H9 (cell line): ENCODE data around the gene ESPNL. TPM values are rescaled to one million over a fixed set of nuclear protein-coding genes. Genes with fewer than 3 reads are reported as not detected.

ENCODE experiments used
- DNase-seq: peaks from one replicate; pipeline ENCODE4 v3.0.0-alpha.2; 2017
- H2AFZ ChIP-seq: one replicate; pipeline ENCODE4 v1.6.1; 2013; ENCODE audit warnings: mild to moderate bottlenecking, low read length, control low read depth, moderate library complexity
- H2AK5ac ChIP-seq: 2 replicates; pipeline ENCODE4 v1.6.1; 2013; ENCODE audit warnings: low read length, control low read depth, mixed read lengths; ENCODE audit not compliant: insufficient read length
- H2BK120ac ChIP-seq: one replicate; pipeline ENCODE4 v1.6.1; 2013; ENCODE audit warnings: low read depth, mild to moderate bottlenecking, low read length, control low read depth, inconsistent platforms; ENCODE audit not compliant: poor library complexity, severe bottlenecking
- H2BK12ac ChIP-seq: 2 replicates; pipeline ENCODE4 v1.6.1; 2013; ENCODE audit warnings: low read length, control low read depth, mixed read lengths, low read depth; ENCODE audit not compliant: insufficient read length
- H2BK15ac ChIP-seq: 2 replicates; pipeline ENCODE4 v1.6.1; 2013; ENCODE audit warnings: low read depth, low read length, control low read depth
- H2BK20ac ChIP-seq: one replicate; pipeline ENCODE4 v1.6.1; 2013; ENCODE audit warnings: low read depth, mild to moderate bottlenecking, low read length, control low read depth, inconsistent platforms; ENCODE audit not compliant: poor library complexity, severe bottlenecking
- H2BK5ac ChIP-seq: 2 replicates; pipeline ENCODE4 v1.6.1; 2013; ENCODE audit warnings: low read length, control low read depth, mixed read lengths; ENCODE audit not compliant: insufficient read length
- H3K14ac ChIP-seq: 2 replicates; pipeline ENCODE4 v1.6.1; 2013; ENCODE audit warnings: low read length, control low read depth; ENCODE audit not compliant: insufficient read depth
- H3K18ac ChIP-seq: 2 replicates; pipeline ENCODE4 v1.6.1; 2013; ENCODE audit warnings: low read depth, mild to moderate bottlenecking, mixed read lengths, low read length, control low read depth; ENCODE audit not compliant: insufficient read length
- H3K23ac ChIP-seq: 2 replicates; pipeline ENCODE4 v1.6.1; 2013; ENCODE audit warnings: low read length, control low read depth, mixed read lengths, low read depth; ENCODE audit not compliant: insufficient read length
- H3K23me2 ChIP-seq: 2 replicates; pipeline ENCODE4 v1.6.1; 2013; ENCODE audit warnings: low read depth, mild to moderate bottlenecking, mixed read lengths, low read length, control low read depth; ENCODE audit not compliant: insufficient read length, poor library complexity, severe bottlenecking
- H3K27ac ChIP-seq: 2 replicates; pipeline ENCODE4 v1.5.1; 2013; ENCODE audit warnings: low read length, control low read depth, mixed read lengths, low read depth; ENCODE audit not compliant: insufficient read length
- H3K27me3 ChIP-seq: 2 replicates; pipeline ENCODE4 v1.6.1; 2013; ENCODE audit warnings: low read length, control low read depth, inconsistent platforms; ENCODE audit not compliant: insufficient read depth
- H3K4ac ChIP-seq: 2 replicates; pipeline ENCODE4 v1.6.1; 2013; ENCODE audit warnings: low read depth, mild to moderate bottlenecking, control low read depth, inconsistent platforms, low read length, moderate library complexity
- H3K4me1 ChIP-seq: 2 replicates; pipeline ENCODE4 v1.6.1; 2013; ENCODE audit warnings: low read length, control low read depth, inconsistent platforms; ENCODE audit not compliant: insufficient read depth
- H3K4me2 ChIP-seq: 2 replicates; pipeline ENCODE4 v1.6.1; 2013; ENCODE audit warnings: low read length, control low read depth, mixed read lengths; ENCODE audit not compliant: insufficient read length, insufficient read depth
- H3K56ac ChIP-seq: 2 replicates; pipeline ENCODE4 v1.6.1; 2013; ENCODE audit warnings: low read depth, mild to moderate bottlenecking, mixed read lengths, low read length, control low read depth; ENCODE audit not compliant: insufficient read length
- H3K79me1 ChIP-seq: 2 replicates; pipeline ENCODE4 v1.6.1; 2013; ENCODE audit warnings: low read depth, mild to moderate bottlenecking, moderate library complexity, low read length, control low read depth, inconsistent platforms; ENCODE audit not compliant: insufficient read depth, poor library complexity, severe bottlenecking
- H3K79me2 ChIP-seq: 2 replicates; pipeline ENCODE4 v1.6.1; 2013; ENCODE audit warnings: low read length, control low read depth, inconsistent platforms; ENCODE audit not compliant: insufficient read depth
- H3K9ac ChIP-seq: 2 replicates; pipeline ENCODE4 v1.6.1; 2013; ENCODE audit warnings: low read length, control low read depth, mixed read lengths; ENCODE audit not compliant: insufficient read length; ENCODE audit errors: extremely low read depth
- H3K9me3 ChIP-seq: one replicate; pipeline ENCODE4 v1.6.1; 2013; ENCODE audit warnings: low read depth, low read length, inconsistent platforms; ENCODE audit not compliant: control insufficient read depth
- H3T11ph ChIP-seq: one replicate; pipeline ENCODE4 v1.6.1; 2013; ENCODE audit warnings: mild to moderate bottlenecking, low read length, control low read depth, inconsistent platforms
- H4K20me1 ChIP-seq: one replicate; pipeline ENCODE4 v1.6.1; 2013; ENCODE audit not compliant: control insufficient read depth, insufficient read length, insufficient read depth
- H4K5ac ChIP-seq: 2 replicates; pipeline ENCODE4 v1.6.1; 2013; ENCODE audit warnings: low read depth, mild to moderate bottlenecking, mixed read lengths, low read length, control low read depth; ENCODE audit not compliant: insufficient read length
- H4K8ac ChIP-seq: replicated peaks from 2 replicates; pipeline ENCODE4 v1.6.1; 2013; ENCODE audit warnings: low read length, control low read depth, mixed read lengths, low read depth; ENCODE audit not compliant: insufficient read length
- H4K91ac ChIP-seq: 2 replicates; pipeline ENCODE4 v1.6.1; 2013; ENCODE audit warnings: low read depth, mild to moderate bottlenecking, moderate library complexity, mixed read lengths, low read length, control low read depth; ENCODE audit not compliant: insufficient read length
- H3K27ac Mint-ChIP-seq, 3 experiments: 2 replicates in 2 of 3; 3 replicates in 1 of 3; pipeline ENCODE4 v1.8.0; 2020 to 2021; ENCODE audit warnings: mixed read lengths in 3 of 3, mild to moderate bottlenecking in 1 of 3, moderate library complexity in 1 of 3
- H3K27me3 Mint-ChIP-seq: 2 replicates; pipeline ENCODE4 v1.8.0; 2021; ENCODE audit warnings: low read depth, mild to moderate bottlenecking, moderate library complexity, mixed read lengths
- H3K36me3 Mint-ChIP-seq, 3 experiments: 2 replicates in 2 of 3; 3 replicates in 1 of 3; pipeline ENCODE4 v1.8.0; 2020 to 2021; ENCODE audit warnings: low read depth in 3 of 3, mixed read lengths in 3 of 3; ENCODE audit not compliant: insufficient read depth in 1 of 3
- H3K4me1 Mint-ChIP-seq, 2 experiments: 2 replicates each; pipeline ENCODE4 v1.8.0; 2020; ENCODE audit warnings: mixed read lengths in 2 of 2
- H3K4me3 Mint-ChIP-seq, 2 experiments: 2 replicates in 1 of 2; 3 replicates in 1 of 2; pipeline ENCODE4 v1.8.0; 2020 to 2021; ENCODE audit warnings: mild to moderate bottlenecking in 2 of 2, mixed read lengths in 2 of 2, moderate library complexity in 1 of 2
- H3K9me3 Mint-ChIP-seq, 2 experiments: 2 replicates in 1 of 2; 3 replicates in 1 of 2; pipeline ENCODE4 v1.8.0; 2020; ENCODE audit warnings: mild to moderate bottlenecking in 2 of 2, mixed read lengths in 2 of 2, moderate library complexity in 1 of 2
- CTCF ChIP-seq: fragments of 200-600 bp; sonication (generic); conservative IDR thresholded peaks from 3 replicates; pipeline ENCODE4 v1.8.0; 2021; ENCODE audit warnings: antibody characterized with exemption, mild to moderate bottlenecking
- whole genome bisulfite sequencing: extraction: QIAGEN DNeasy Blood & Tissue Kit; methylation state at CpG from one replicate; pipeline ENCODE4 v1.1.7; 2013; ENCODE audit warnings: missing lambda C conversion rate, low lambda C conversion rate, mixed read lengths; ENCODE audit not compliant: insufficient read length; ENCODE audit errors: extremely low coverage; 5-methylcytosine and 5-hydroxymethylcytosine counted together
- total RNA-seq: library from RNA; stranded (reverse); gene quantifications from 2 replicates; pipeline ENCODE4 v1.2.1, GENCODE V29; 2021

ESPNL gene
- total RNA-seq, 1 experiment from 2014 or later = 0.17 TPM

- H3K9ac ChIP-seq = no peak overlapping the region
- no peak for TF ChIP-seq CTCF
- WGBS = no CpG with 5 or more reads among the region's 2 CpGs
- H3K14ac ChIP-seq = no peak overlapping the region
- H4K5ac ChIP-seq = no peak overlapping the region
- H4K20me1 ChIP-seq = no peaks in the 10 kb centered on the region
- H3K27ac ChIP-seq = no peak overlapping the region
- no peaks in the 10 kb centered on the region for H3K23me2 ChIP-seq
- peaks cover 19% of the 10 kb centered on the region for H3K27me3 Mint-ChIP-seq
- H2AFZ ChIP-seq = no peak overlapping the region
- H3T11ph ChIP-seq = no peak overlapping the region
- H3K79me2 ChIP-seq = no peaks in the 10 kb centered on the region
- H2AK5ac ChIP-seq = no peak overlapping the region
- H2BK20ac ChIP-seq = no peak overlapping the region
- H3K18ac ChIP-seq = no peak overlapping the region
- H3K4me1 Mint-ChIP-seq = no peaks in the 10 kb centered on the region
- H4K8ac ChIP-seq = no peak overlapping the region
- no peaks in the 10 kb centered on the region for H3K9me3 ChIP-seq
- no peak overlapping the region for H2BK120ac ChIP-seq
- no peak overlapping the region for H3K4me3 Mint-ChIP-seq
- no peak overlapping the region for H2BK15ac ChIP-seq
- peaks cover 0 to 7% (median 0%) of the 10 kb centered on the region in 3 experiments; a peak in 2 of 7 replicates for H3K36me3 Mint-ChIP-seq
- no peak overlapping the region for H3K27ac Mint-ChIP-seq
- DNase-seq = no peak
- no peak overlapping the region for H3K4me2 ChIP-seq
- no peak overlapping the region for H3K23ac ChIP-seq
- no peaks in the 10 kb centered on the region for H3K27me3 ChIP-seq
- H3K4me1 ChIP-seq = no peaks in the 10 kb centered on the region
- no peaks in the 10 kb centered on the region for H3K79me1 ChIP-seq
- no peak overlapping the region for H3K4ac ChIP-seq
- H2BK12ac ChIP-seq = no peak overlapping the region
- no peak overlapping the region for H4K91ac ChIP-seq
- no peak overlapping the region for H3K56ac ChIP-seq
- no peak overlapping the region for H2BK5ac ChIP-seq
- peaks cover 10 to 12% of the 10 kb centered on the region in 2 experiments for H3K9me3 Mint-ChIP-seq
Observed at GRCh38 chr2:238053191-238053776, 46.9 kb upstream of the ESPNL start.
